ENCODE results near the gene SLC17A9. TPM values are rescaled to one million over a fixed set of nuclear protein-coding genes. Genes with fewer than 3 reads are reported as not detected.

Gene SLC17A9
- total and polyA plus RNA-seq, 10 of the 15 experiments (the other 5 are each of a cell fraction or from before 2014, with no cell fraction given), result 0.72 to 74.1 (median 29.4) TPM

DNA sequence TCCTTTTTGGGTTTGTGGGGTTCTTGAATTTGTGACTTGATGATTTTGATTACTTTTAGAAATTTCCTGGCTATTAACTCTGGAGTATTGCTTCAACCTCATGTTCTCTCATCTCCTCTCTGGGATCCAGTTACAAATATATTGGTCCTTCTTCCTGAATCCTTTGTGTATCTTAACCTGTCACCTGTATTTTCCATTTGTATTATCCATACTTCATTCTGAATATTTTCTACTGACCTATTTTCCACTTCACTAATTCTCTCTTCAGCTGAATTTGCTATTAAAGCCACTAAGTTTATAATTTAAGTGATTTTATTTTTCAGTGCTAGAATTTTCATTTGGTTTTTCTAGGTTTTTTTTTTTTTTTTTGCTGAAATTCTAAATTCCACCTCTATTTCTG is 60.7 kb downstream of the SLC17A9 start:
- no peak for ATAC-seq
- intact Hi-C loops (cut with micrococcal nuclease; ENCODE audit: unreplicated experiment), result loop anchor here (5.0 kb wide), 1 partner anchor 44 kb away; no protein-coding TSS in a partner anchor

More for the DNA sequence above, 60.7 kb downstream of the SLC17A9 start:
- Histone ChIP-seq H2AFZ (ENCODE audit: control insufficient read depth, low read depth, low read length) (no peak overlapping the region), H3K9me3 (replicated peaks; ENCODE audit: control insufficient read depth, insufficient read depth, low read length) (peaks cover 3% of the 10 kb centered on the region), H3K27ac (ENCODE audit: control insufficient read depth, insufficient read depth) (peak overlapping the region; percentile 97), H3K4me3 (peak overlapping the region; percentile 26; the same call in 1 of the 2 replicates), H4K20me1 (ENCODE audit: control insufficient read depth, insufficient read depth) (no peaks in the 10 kb centered on the region), H3K4me2 (ENCODE audit: control insufficient read depth, insufficient read depth) (0 out of 2 replicates have a peak overlapping the region, but pooled peaks have one; percentile 4), H3K4me1 (ENCODE audit: control insufficient read depth, insufficient read depth, low read length) (peaks cover 35% of the 10 kb centered on the region), H3K79me2 (ENCODE audit: control insufficient read depth, insufficient read depth, low read length) (peaks cover 55% of the 10 kb centered on the region), H3K27me3 (replicated peaks in 1 of 2; ENCODE audit: control insufficient read depth in 2 of 2, insufficient read depth in 2 of 2, low read length in 1 of 2) (peaks cover 0 to under 1% of the 10 kb centered on the region in 2 experiments; a peak in 1 of 4 replicates), H3K36me3 (ENCODE audit: control insufficient read depth in 2 of 2, insufficient read depth in 2 of 2, low read length in 1 of 2) (no peaks in the 10 kb centered on the region; a peak in 1 of 4 replicates), H3K9ac (ENCODE audit: control insufficient read depth, insufficient read depth, low read length) (no peak overlapping the region)
- FAIRE-seq, result no peak
- no peak for DNase-seq (ENCODE audit: low read depth, low spot score)
- TF ChIP-seq SIX5 (IDR thresholded peaks at IDR 0.05; ENCODE audit: low read depth, low read length, severe bottlenecking) (no peak), POLR2AphosphoS5 (IDR thresholded peaks at IDR 0.05; ENCODE audit: low read length) (no peak), NR2F1 (conservative IDR thresholded peaks at IDR 0.05) (no peak), KLF5 (IDR thresholded peaks at IDR 0.05; ENCODE audit: partially characterized antibody) (peak; percentile 47), BRCA1 (IDR thresholded peaks at IDR 0.05; ENCODE audit: low read depth, low read length) (no peak), KDM1A (IDR thresholded peaks at IDR 0.05; ENCODE audit: borderline replicate concordance) (peak; percentile 76; the same call in 1 of the 2 replicates), ZBTB11 (CRISPR knock-in tag; IDR thresholded peaks at IDR 0.05) (no peak), SKIL (IDR thresholded peaks at IDR 0.05; ENCODE audit: low read depth, poor library complexity, severe bottlenecking) (peak; percentile 19), ZNF217 (IDR thresholded peaks at IDR 0.05) (peak; percentile 77)
- TF ChIP-seq, protein P1, sequence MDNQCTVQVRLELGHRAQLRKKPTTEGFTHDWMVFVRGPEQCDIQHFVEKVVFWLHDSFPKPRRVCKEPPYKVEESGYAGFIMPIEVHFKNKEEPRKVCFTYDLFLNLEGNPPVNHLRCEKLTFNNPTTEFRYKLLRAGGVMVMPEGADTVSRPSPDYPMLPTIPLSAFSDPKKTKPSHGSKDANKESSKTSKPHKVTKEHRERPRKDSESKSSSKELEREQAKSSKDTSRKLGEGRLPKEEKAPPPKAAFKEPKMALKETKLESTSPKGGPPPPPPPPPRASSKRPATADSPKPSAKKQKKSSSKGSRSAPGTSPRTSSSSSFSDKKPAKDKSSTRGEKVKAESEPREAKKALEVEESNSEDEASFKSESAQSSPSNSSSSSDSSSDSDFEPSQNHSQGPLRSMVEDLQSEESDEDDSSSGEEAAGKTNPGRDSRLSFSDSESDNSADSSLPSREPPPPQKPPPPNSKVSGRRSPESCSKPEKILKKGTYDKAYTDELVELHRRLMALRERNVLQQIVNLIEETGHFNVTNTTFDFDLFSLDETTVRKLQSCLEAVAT (IDR thresholded peaks at IDR 0.05), result peak; percentile 28; the same call in 1 of the 2 replicates
- ChIA-PET POLR2A (interaction anchor here (1.0 to 3.0 kb wide), 4 partner anchors 34 to 94 kb away, joined by 3 to 37 read pairs (median 4); no protein-coding TSS in a partner anchor), SMC1A (ENCODE audit: uncharacterized antibody, unreplicated experiment) (interaction anchor here (1.0 to 3.2 kb wide), 3 partner anchors 28 to 59 kb away, joined by 3 to 17 read pairs (median 3); no protein-coding TSS in a partner anchor), CTCF (interaction anchor here (0.9 to 4.1 kb wide), 3 partner anchors 9 to 36 kb away, joined by 3 to 28 read pairs (median 12); no protein-coding TSS in a partner anchor), RAD21 (ENCODE audit: unreplicated experiment) (interaction anchor here (1.7 to 4.2 kb wide), 4 partner anchors 13 to 95 kb away, joined by 4 to 30 read pairs (median 20); no protein-coding TSS in a partner anchor)
- no TSS peak for BruUV-seq (replicated peaks)
- in situ Hi-C loops (cut with MboI), result loop anchor here (5.0 kb wide), 1 partner anchor 36 kb away; no protein-coding TSS in a partner anchor
